IPS DF 19.7 (cell line): ENCODE results near the gene ANO1.

ENCODE experiments used
- DNase-seq: peaks from one replicate; pipeline ENCODE4 v3.0.0-alpha.2; 2013; ENCODE audit warnings: low read depth, low spot score

Gene ANO1

DNA sequence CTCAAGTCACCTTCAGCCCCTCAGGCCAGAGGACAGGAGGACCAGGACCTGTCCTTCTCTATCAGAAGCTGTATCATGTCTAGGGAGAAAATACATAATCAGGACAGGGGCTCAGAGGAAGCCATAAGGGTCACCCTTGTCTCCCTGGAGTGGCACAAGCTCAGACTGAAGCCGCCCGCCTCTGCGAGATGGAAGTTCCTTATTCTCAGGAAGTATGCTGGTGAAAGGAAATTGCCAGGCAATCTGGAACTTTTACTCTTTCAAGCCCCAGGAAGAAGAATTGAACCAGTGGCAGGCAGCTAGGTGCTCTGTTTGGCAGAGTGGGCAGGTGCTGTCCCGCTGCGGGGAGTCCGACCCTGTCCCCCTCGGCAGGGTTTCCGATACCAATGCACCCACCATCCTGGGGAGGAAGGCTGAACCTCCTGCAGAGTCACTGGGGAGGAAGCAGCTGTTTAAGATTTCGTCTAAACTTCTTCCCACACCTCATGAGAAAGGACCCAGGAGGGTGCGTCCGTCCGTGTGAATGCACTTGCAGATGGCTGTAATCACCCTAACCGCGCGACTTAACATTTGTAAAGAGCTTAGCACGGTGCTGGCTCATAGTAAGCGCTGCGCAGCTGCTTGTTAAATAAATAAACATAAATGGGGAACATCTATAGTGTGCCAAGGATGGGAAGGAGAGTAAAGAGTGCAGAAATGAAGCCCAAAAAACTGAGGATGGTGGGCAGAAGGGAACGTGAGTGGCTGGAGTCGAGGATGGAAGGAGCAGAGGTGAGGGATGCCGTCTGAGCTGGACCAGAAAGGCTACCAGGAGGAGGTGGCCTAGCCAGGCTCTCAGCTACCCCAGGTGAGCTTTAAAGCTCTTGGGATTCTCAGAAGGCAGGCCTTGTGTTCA is 5.0 kb upstream of the ANO1 start:
- DNase-seq: no peak

DNA sequence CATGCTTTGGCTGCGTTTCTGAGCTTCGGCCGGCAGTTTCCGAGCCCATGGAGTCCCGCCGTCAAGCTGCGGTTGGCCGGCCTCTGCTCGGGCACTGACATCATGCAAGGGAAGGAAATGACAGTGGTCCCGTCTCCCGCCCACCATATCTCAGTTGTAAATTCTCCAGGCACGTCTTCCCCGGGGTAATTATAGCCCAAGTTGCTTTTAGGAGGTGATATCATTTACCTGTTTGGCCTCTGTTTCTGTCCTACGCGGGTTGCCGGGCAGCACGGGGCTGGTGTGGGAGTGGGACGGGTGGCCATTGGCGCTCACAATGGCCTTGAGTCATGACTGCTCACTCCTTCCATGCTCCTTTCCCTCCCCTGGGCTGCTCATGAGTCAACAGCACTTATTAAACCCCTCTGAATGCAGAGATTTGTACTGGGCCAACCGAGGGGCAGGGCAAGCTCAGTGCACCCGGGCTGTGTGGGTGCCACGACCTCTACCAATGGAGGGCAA is 4.2 kb upstream of the ANO1 start:
- DNase-seq: no peak

DNA sequence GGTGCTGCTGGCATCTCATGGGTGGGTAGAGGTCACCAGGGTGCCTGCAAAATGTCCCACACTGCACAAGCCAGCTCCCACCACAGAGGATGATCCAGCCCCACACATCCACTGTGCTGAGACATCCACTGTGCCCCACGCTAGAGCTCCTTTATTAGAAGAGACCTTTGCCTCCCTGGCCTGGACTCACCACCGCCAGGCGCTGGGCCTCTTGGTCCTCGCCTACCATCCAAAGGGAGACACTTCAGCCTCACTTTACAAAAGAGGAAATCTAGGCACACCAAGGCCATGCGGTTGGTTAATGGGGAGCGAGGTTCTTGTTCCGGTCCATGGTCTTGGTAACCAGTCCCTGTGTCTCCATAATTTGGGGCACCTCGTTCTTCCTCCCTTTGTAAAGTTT is 3.4 kb upstream of the ANO1 start:
- no peak for DNase-seq

DNA sequence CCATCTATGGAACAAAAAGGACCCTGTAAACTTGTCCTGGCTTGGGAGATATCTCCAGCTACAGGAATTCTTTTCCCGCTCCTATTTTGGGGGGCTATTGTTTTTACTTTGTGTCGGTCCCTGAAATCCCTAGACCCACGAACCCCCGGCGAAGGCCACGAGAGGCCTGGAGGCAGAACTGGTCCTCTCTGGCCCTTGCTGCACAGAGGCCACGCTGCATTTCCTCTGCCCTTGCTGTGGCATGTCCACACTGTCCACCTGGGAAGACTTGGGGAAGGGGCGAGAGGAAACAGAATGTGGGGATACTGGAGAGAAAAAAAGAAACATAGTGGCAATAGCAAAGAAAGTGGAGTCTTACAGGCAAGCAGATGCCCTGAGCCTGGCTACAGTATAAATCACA is 2.3 kb upstream of the ANO1 start:
- no peak for DNase-seq

DNA sequence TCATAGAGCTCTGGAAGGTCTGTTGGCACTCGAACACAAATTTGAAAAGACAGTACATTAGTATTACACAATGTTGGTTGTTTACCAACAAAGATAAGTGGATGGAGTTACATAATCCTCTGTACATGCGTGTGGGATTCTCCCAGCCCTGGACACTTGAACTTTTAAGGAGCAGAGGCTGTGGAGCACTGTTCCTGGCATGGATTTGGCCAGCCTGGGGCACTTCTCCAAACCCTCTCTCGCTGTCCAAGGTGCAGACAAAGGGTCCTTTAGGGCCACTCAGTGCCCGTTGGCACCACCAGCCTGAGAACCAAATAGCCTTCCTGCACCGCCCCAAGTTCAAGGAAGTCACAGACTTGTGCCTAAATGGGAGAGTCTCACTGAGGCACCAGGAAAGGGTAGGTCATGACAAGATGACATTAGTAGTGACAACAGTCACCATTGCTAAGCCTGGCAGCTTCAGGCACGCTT is 1.6 kb upstream of the ANO1 start:
- no peak for DNase-seq

DNA sequence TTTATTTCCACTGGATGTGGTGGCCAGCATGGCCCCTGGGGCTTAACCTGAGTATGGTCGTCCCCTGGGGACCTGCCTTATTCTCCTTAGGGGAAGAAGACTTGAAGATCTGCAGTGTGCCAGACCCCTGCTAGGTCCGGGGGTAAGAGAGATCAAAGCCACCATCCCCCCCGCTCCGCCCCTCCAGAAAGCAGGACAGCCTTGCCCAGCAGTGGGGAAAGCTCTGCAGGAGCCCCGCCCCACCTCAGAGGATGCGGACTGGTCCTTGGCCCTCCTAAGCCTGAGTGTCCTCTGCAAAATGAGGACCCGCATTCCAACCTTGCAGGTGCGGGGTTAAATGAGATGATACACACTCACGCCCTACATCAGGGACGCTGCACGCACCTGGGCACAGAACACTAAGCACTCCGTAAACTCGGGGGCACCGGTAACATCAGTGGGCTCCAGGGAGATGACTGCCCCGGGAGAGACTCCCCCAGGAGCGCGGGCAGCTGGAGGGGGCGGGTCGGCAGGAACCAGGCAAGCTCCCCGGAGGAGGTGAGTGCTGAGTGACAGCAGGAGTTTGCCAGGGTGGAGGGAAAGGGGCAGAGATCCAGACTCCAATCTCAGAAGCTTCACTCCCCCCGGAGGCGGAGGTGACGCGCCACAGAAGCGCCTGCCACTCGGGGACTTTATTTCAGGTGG is 564 bp upstream of the ANO1 start:
- no peak for DNase-seq

DNA sequence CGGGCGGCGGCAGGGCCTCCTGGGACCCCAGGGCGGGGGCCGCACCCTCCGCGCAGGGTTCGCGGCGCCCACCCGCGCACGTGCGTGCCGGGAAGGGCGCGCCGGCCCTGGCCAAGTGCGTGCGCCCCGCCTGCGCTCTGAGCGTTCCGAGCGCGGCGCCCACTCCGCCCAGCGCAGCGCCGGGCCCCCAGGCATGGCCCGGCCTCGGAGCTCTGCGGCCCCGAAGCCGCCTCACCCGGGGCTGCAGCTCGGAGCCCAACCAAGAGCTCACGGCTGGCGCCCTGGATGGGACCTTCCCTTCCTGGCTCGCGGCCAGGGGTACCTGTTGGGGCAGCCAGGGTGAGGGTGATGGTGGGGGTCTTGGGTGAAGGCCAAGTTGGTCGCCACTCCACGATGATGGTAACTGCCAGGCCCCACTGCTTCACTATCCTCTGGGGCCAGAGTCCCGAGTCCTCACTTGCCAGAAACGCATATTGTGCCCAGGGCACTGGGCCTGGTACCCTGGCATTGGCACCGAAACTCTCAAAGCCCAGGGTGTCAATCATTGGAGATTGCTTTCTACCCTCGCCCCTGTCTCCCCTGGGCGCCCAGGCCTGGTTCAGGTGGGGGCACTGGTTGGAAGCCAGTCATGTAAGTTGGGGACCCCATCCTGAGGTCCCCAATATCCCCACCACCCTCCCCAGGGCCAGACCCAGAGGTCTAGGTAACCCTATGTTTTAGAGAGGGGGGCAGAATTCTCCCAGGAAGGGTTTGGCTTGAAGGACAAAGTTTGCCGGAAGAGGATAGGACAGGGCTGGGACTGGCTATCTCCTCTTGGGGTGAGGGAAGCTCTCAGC is 882 bp downstream of the ANO1 start:
- DNase-seq: no peak

DNA sequence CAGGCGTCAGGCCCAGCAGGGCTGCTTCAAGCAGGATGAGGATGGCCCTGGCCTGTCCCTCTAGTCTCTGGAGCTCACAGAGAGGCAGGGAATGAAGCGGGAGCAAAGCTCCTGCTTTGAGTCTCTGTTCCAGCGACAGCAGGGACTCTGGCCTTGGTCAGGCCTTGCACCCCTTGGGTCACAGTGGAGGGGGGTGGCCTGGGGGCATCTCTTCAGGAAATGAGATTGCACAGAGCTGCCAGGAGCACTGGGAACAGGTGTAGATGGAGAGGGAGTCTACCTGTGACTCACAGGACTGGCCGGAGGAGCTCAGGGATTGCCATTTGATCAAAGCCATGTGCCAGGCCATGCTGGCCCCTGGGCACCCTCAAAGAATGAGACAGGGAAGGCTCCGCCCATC is 1.6 kb downstream of the ANO1 start:
- no peak for DNase-seq

DNA sequence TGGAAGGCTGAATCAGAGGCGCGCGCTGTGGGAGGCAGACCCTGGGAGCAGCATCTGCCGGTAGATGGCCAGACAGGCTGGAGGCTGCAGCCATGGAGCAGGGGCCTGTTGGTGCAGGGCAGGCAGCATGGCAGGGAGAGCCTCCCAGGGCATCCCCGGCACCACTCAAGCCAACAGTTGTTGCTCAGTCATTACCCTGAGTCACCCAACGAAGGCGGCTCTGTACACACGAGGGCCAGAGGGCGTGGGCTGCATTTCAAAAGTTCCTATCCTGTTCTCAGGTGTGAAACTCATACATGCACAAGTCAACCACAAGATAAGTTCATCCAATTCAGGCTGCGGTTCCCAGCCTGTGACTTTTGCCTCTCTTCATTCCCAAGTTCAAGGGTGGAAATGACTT is 2.6 kb downstream of the ANO1 start:
- DNase-seq: no peak

DNA sequence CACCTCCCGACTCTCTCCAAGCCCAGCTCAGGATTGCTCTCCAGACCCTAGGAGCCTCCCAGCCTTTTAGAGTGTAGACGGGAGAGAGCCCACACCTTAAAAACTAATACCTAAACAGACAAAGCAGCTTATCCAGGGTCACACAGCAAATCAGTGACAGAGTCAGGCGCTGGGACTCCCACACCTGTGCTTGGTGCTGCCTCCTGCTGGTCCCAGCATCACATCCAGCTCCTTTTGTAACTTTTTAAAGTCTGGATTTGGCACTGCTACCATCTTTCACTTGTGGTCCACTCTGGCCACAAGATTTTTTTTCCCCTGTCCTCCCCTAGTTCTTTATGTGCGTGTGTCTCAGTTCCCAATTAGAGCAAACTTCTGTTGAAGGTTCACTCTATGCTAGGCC is 4.7 kb downstream of the ANO1 start:
- no peak for DNase-seq

DNA sequence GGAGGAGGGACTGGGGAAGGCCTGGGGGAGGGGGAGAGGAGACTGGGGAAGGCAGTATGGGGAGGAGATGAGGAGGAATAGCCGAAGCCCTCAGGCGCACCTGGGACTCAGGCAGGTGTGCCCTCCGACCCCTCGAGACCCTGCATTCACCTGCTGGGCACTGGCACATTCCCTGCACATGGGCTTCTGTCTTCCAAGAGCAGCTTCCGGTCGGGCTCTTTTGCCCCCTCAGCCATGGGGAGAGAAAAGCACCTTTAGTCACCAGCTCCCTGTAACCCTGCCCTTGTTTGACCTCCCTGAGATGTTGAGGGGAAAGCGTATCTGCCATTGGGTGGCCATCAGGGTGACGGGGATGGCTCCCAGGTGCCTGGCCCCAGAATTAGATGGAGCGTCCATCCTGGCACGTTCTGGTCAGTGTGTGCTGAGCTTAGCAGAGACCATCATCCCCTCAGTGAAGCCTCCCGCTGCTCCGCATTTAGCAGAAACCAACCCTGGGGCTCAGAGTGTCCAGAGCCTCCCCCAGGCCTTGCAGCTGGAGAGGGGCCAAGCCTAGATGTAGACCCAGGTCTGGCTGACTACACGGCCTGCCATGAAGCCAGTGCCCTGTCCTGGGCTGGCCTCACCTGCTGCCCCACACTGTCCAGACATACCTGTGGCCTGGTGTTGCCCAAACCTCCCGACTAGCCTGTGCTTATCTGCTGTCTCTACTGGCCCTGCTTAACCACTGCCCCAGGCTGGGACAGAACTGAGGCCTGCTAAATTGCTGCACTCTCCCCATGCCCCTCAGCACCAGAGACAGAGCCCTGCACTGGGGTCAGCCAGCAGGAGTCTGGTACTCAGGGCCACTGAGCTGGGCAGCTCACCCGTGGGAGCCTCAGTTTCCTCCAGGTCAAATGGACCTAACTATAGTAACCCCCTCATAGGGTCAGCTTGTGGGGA is 6.2 kb downstream of the ANO1 start:
- no peak for DNase-seq

DNA sequence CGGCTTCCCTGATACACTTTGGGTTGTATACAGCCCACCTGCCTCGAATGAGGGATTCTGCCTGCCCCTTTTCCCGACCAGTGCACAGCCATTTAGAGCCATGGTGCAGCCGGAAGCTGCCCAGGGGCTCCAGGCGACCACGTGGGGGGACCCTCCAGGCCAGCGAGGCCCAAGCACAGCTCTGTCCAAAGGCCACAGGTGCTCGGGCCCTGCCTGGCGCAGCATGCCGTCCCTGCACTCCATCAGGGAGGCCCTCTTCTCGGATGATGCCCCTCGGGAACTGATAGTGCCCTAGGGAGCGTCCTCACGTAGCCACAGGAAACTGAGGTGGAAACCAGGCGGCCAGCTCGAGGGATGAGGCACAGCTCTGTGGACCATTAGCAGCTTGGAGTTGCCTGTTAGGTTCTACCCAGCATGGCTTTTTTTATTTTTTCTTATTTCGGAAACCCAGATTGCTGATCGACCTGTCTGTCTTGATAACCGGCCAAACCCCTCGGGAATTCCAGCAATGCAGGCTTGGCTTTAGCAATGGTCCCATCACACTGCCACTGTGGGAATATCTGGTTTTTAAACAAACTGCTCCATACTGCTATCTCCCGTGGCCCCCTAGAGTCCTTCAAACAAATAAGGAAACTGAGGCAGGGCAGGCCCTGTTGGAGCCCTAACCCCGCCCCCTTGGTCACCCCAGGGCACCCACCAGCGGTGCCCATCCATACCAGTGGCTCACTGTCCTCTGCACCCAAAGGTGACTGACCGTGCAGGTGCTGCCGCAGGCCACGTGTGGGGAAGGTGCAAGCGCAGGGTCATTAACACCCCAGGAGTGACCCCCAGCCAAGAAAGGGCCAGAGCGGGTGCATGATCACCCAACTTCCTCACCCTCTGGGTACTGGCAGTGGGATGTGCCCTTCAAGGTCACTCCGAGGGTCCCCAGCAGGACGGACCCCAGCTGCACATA is 8.0 kb downstream of the ANO1 start:
- DNase-seq: no peak

DNA sequence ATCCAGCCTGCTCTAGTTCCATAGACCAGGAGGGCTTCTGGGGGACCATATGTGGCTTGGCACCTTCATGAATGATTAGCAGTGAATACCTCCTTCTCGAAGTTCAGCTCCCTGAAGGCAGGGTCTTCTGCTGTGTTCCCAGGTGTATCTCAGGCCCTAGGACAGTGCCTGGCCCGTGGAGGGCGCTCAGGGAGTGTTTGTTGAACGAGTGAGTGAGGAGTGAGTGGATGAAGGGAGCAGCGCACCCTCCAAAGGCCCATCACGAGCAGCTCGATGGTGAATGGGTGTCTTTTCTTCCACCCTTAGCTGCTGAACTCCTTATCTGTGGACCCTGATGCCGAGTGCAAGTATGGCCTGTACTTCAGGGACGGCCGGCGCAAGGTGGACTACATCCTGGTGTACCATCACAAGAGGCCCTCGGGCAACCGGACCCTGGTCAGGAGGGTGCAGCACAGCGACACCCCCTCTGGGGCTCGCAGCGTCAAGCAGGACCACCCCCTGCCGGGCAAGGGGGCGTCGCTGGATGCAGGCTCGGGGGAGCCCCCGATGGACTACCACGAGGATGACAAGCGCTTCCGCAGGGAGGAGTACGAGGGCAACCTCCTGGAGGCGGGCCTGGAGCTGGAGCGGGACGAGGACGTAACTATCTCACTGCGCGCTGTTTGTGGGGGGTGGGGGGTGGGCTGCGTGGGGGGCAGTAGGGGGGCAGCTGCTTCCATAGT is 9.5 kb downstream of the ANO1 start:
- DNase-seq: no peak

DNA sequence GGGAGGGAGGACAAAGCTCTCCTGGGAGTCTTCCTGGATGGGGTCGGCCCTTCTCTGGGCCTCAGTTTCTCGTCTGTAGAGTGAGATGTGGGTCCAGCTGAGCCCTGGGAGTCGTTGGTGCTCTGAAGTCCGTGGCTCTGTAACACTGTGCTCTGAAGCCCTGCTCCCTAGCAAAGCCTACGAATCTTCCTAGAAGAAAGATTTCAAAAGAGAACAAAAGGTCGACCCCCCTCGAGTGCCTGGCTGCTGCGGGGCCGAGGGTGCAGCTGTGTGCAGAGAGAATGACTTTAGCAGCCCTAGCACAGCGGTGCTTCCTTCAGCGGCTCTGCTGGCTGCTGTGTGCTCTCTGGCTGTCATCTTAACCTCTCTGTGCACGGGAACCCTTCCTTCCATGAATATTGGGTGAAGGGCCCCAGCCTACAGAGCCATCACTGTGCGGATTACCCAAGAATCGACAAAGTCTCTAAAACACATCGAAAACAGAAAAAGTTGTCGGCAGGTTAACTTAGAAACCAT is 10.7 kb downstream of the ANO1 start:
- no peak for DNase-seq

DNA sequence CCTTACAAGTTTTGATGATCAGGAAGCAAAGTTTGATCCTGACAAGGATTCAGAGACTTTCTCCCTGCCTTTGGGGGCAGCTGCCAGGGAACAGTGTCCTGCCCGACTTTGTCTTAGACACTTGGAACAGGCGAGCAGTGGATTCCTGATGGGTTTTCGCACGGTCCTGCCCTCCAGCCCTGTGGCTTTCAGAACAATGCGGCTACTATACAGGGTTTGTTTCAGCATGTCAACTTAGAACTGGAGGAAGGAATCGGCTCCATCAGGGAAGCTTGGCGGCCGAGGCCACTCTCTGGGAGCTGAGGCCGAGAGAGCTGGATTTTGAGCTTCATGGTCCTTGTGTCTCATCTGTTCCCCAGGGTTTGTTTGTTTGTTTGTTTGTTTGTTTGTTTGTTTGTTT is 11.5 kb downstream of the ANO1 start:
- DNase-seq: no peak

DNA sequence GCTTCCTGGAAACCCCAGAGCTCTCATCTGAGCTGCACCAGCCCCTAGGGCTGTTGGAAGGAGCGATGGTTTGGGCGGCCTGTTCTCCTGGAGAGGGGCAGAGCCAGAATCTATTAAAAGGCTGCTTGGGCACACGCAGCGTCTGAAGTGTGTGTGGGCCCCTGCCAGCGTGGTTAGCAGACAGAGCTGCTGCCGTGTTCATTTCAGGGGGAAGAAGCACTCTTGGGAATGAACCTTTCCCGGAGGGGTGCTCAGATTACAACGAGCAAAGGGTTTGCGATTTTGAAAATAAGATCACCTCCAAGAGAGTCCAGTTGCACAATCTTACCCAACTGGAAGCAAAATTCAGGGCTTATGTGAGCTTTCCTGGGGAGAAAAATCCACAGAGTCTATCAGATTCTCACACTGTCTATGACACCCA is 12.9 kb downstream of the ANO1 start:
- no peak for DNase-seq

DNA sequence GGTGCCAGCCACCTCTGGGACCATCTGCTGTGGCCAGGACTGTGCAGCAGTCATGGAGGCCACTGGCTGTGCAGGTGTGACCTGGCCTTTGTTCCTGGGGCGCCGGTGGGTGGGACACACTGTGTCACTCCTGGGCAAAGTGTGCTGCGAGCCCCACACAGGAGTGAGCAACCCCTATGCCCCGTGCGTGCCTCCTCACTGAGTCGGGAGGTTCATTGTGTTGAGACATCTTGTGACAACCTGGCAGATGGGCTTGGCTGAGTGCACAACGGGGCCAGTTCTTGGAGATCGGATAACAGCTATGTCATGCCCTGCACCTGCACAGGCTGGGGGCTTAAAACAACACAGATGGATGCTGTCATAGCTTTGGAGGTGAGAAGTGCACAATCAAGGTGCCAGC is 13.5 kb downstream of the ANO1 start:
- no peak for DNase-seq

DNA sequence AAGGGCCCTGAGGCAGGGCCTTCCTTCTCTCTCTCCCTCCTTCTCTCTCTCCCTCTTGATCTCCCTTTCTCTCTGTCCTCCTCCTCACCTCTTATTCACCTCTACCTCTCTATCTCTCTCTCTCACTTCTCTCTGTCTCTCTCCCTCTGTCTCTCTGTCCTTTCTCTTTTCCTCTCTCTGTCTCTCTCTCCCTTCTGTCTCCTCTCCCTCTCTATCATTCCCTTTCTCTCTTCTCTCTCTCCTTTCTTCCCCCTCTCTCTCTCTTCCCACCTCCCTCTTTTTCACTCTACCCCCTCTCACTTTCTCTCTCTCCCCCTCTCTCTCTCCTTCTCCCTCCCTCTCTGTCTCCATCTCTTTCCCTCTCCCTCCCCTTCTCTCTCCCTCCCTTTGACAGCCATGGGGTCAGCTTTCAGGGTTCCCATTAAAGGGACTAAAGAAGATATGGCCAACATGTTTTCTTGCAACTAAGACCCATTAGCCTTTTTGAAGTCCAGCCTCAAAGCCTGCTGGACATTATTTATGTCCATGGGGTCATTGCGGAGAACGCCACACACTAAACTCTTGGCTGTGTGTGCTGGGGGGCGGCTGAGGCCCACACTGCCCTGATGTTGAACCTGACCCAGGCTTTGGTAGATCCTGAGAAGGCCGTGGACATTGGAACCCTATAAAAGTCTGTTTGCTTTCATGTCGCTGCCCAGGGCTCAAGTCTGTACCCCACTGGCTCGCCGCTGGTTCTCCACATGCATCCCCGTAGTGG is 15.0 kb downstream of the ANO1 start:
- DNase-seq: no peak
